CD4-positive, alpha-beta T cell treated with Interleukin-1 beta for 1 hour (primary cell): ENCODE results near the gene NBEAL2.

Experiments used
- DNase-seq, 2 donors: peaks; one replicate each; pipeline ENCODE4 v3.0.0-alpha.2; 2020 to 2022

NBEAL2 gene

GRCh38 chr3:46978985-46979944 lies at the start of gene NBEAL2:
Gene NBEAL2, plus strand, starts transcription at chr3:46979666. Its CDS starts 196 bp downstream, at chr3:46979862.
- peak; percentile 95 to 97 for DNase-seq

- DNase-seq: peak in 1 of 2 donors; percentile 54
Measured at GRCh38 chr3:46930166-46930944, 49.1 kb upstream of the NBEAL2 start.

- no peak for DNase-seq
Measured at GRCh38 chr3:46930945-46931403, 48.5 kb upstream of the NBEAL2 start.

- DNase-seq: peak; percentile 26 to 50
Measured at GRCh38 chr3:46931631-46932331, 47.7 kb upstream of the NBEAL2 start.

- no peak for DNase-seq
Measured at GRCh38 chr3:46932455-46933225, 46.8 kb upstream of the NBEAL2 start.

GRCh38 chr3:46933261-46933660 lies 46.2 kb upstream of the NBEAL2 start:
- no peak for DNase-seq

- DNase-seq: no peak
Measured at GRCh38 chr3:46934072-46934471, 45.4 kb upstream of the NBEAL2 start.

- DNase-seq: no peak
Measured at GRCh38 chr3:46934498-46935167, 44.8 kb upstream of the NBEAL2 start.

GRCh38 chr3:46935168-46935858 lies 44.2 kb upstream of the NBEAL2 start:
- DNase-seq: no peak

GRCh38 chr3:46935989-46936558 lies 43.4 kb upstream of the NBEAL2 start:
- DNase-seq: no peak

GRCh38 chr3:46936733-46937250 lies 42.7 kb upstream of the NBEAL2 start:
- no peak for DNase-seq

- no peak for DNase-seq
Measured at GRCh38 chr3:46938118-46938517, 41.3 kb upstream of the NBEAL2 start.

GRCh38 chr3:46939578-46940445 lies 39.7 kb upstream of the NBEAL2 start:
- DNase-seq: no peak

GRCh38 chr3:46942076-46942475 lies 37.4 kb upstream of the NBEAL2 start:
- DNase-seq: no peak

GRCh38 chr3:46942481-46943236 lies 36.8 kb upstream of the NBEAL2 start:
- DNase-seq: no peak

GRCh38 chr3:46943237-46944187 lies 36.0 kb upstream of the NBEAL2 start:
- no peak for DNase-seq

- no peak for DNase-seq
Measured at GRCh38 chr3:46944191-46944590, 35.3 kb upstream of the NBEAL2 start.
